ENCODE data around the gene MEIKIN. TPM values are rescaled to one million over a fixed set of nuclear protein-coding genes. Genes with fewer than 3 reads are reported as not detected.

Gene MEIKIN
- total RNA-seq, 1 donor from 2014 or later = not detected

GRCh38 chr5:131757830-131758519, 187.5 kb downstream of the MEIKIN start:
- no peak overlapping the region for H3K4me3 ChIP-seq
- Mint-ChIP-seq H3K4me1 (no peaks in the 10 kb centered on the region), H3K9me3 (peaks cover 12% of the 10 kb centered on the region), H3K27me3 (ENCODE audit: insufficient read depth, low read depth) (no peaks in the 10 kb centered on the region), H3K4me3 (no peak overlapping the region), H3K27ac (no peak overlapping the region), H3K36me3 (peaks cover 10% of the 10 kb centered on the region)
- TF ChIP-seq EZH2phosphoT487 (IDR thresholded peaks at IDR 0.05) = no peak
- TF ChIP-seq, protein P1, sequence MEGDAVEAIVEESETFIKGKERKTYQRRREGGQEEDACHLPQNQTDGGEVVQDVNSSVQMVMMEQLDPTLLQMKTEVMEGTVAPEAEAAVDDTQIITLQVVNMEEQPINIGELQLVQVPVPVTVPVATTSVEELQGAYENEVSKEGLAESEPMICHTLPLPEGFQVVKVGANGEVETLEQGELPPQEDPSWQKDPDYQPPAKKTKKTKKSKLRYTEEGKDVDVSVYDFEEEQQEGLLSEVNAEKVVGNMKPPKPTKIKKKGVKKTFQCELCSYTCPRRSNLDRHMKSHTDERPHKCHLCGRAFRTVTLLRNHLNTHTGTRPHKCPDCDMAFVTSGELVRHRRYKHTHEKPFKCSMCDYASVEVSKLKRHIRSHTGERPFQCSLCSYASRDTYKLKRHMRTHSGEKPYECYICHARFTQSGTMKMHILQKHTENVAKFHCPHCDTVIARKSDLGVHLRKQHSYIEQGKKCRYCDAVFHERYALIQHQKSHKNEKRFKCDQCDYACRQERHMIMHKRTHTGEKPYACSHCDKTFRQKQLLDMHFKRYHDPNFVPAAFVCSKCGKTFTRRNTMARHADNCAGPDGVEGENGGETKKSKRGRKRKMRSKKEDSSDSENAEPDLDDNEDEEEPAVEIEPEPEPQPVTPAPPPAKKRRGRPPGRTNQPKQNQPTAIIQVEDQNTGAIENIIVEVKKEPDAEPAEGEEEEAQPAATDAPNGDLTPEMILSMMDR (IDR thresholded peaks at IDR 0.05) = no peak
- no peak for TF ChIP-seq EZH2 (IDR thresholded peaks at IDR 0.05)
- peaks cover 22% of the 10 kb centered on the region for H4K20me1 ChIP-seq (ENCODE audit: low read depth)
- H3K79me2 ChIP-seq (ENCODE audit: low read depth) = peaks cover 87% of the 10 kb centered on the region
- H3K36me3 ChIP-seq = no peaks in the 10 kb centered on the region
- H2AFZ ChIP-seq (replicated peaks) = no peak overlapping the region
- no peak overlapping the region for H3K9ac ChIP-seq
- no peaks in the 10 kb centered on the region for H3K4me1 ChIP-seq
- H3F3A ChIP-seq (ENCODE audit: low read depth) = no peaks in the 10 kb centered on the region
- no peaks in the 10 kb centered on the region for H3K27me3 ChIP-seq
- no peaks in the 10 kb centered on the region for H3K9me3 ChIP-seq (ENCODE audit: low read depth)
- no peak overlapping the region for H3K4me2 ChIP-seq
- H3K27ac ChIP-seq = no peak overlapping the region
- DNase-seq (ENCODE audit: low spot score) = no peak

Other genes starting within 250 kb of the MEIKIN start
- gene FNIP1, start 148.6 kb downstream of the MEIKIN start, total RNA-seq (ENCODE audit: low replicate concordance) = 26.0 and 44.4 TPM in 2 replicates
- gene ACSL6, start 66.0 kb upstream of the MEIKIN start, total RNA-seq (ENCODE audit: low replicate concordance) = not detected in 2 replicates
- not detected in 2 replicates for gene IL3, start 115.0 kb upstream of the MEIKIN start, total RNA-seq (ENCODE audit: low replicate concordance)
- not detected in 2 replicates for gene CSF2, start 128.1 kb upstream of the MEIKIN start, total RNA-seq (ENCODE audit: low replicate concordance)